Activated T-cell treated with anti-CD3 and anti-CD28 coated beads, Interleukin-2, amount 50 U/mL, for 72 hours (primary cell): ENCODE measurements around the gene DNMT3A. TPM values are rescaled to one million over a fixed set of nuclear protein-coding genes. Genes with fewer than 3 reads are reported as not detected.

ENCODE experiments used
- ATAC-seq, 2 donors: fragments of 150-1000 bp; cut with Tn5 transposase; replicated peaks in 1 of 2; 2 replicates each; pipeline ENCODE4 v1.10.0; 2021; ENCODE audit warnings: moderate library complexity in 2 of 2, mild to moderate bottlenecking in 1 of 2
- DNase-seq, 2 donors: peaks; one replicate each; pipeline ENCODE4 v3.0.0; 2021 to 2022; ENCODE audit warnings: mixed read lengths in 1 of 2
- H3K27ac Mint-ChIP-seq: one replicate; pipeline ENCODE4 v1.8.0; 2022; ENCODE audit warnings: mild to moderate bottlenecking, moderate library complexity, mixed read lengths
- H3K27me3 Mint-ChIP-seq: one replicate; pipeline ENCODE4 v1.8.0; 2022; ENCODE audit warnings: low read depth, mixed read lengths
- H3K36me3 Mint-ChIP-seq, 2 donors: one replicate each; pipeline ENCODE4 v1.8.0; 2022; ENCODE audit warnings: mixed read lengths in 2 of 2, mild to moderate bottlenecking in 1 of 2; ENCODE audit not compliant: insufficient read depth in 2 of 2
- H3K4me1 Mint-ChIP-seq: one replicate; pipeline ENCODE4 v1.8.0; 2022; ENCODE audit warnings: low read depth, mixed read lengths
- H3K4me3 Mint-ChIP-seq, 2 donors: one replicate each; pipeline ENCODE4 v1.8.0; 2022; ENCODE audit warnings: mild to moderate bottlenecking in 2 of 2, mixed read lengths in 2 of 2, moderate library complexity in 2 of 2
- H3K9me3 Mint-ChIP-seq, 2 donors: one replicate each; pipeline ENCODE4 v1.8.0; 2022; ENCODE audit warnings: mixed read lengths in 2 of 2
- total RNA-seq, 2 donors: library from RNA; stranded (reverse); gene quantifications; one replicate each; pipeline ENCODE4 v1.2.3, GENCODE V29; 2022

DNMT3A gene
- 100 to 1,000 TPM in 1 of 2 donors, 10 to 100 TPM in 1; 90.2 to 108 TPM for total RNA-seq

GRCh38 chr2:25341753-25342371, at the start of gene DNMT3A:
Gene DNMT3A (minus strand): TSS chr2:25341925. CDS start chr2:25313984, 27,941 bp downstream.
- peak; percentile 48 for DNase-seq
- H3K4me3 Mint-ChIP-seq: peak within 1 kb of the TSS; percentile 89 to 91
- H3K27me3 Mint-ChIP-seq: no peaks in the 10 kb centered on the region
- H3K9me3 Mint-ChIP-seq: no peaks in the 10 kb centered on the region
- peaks cover 38% of the 10 kb centered on the region for H3K4me1 Mint-ChIP-seq
- peak; percentile 40 to 41 for ATAC-seq
- H3K27ac Mint-ChIP-seq: peak within 1 kb of the TSS; percentile 83
- peaks cover 0 to 2% of the 10 kb centered on the region in 2 donors for H3K36me3 Mint-ChIP-seq

- Mint-ChIP-seq H3K4me1 (peaks cover 25% of the 10 kb centered on the region), H3K36me3 (peaks cover 4 to 10% of the 10 kb centered on the region in 2 donors), H3K4me3 (no peak overlapping the region), H3K9me3 (peaks cover 0 to 3% of the 10 kb centered on the region in 2 donors), H3K27ac (no peak overlapping the region), H3K27me3 (no peaks in the 10 kb centered on the region)
- ATAC-seq: no peak
- DNase-seq: no peak
Observed at GRCh38 chr2:25389161-25389560, 47.4 kb upstream of the DNMT3A start.

DNA sequence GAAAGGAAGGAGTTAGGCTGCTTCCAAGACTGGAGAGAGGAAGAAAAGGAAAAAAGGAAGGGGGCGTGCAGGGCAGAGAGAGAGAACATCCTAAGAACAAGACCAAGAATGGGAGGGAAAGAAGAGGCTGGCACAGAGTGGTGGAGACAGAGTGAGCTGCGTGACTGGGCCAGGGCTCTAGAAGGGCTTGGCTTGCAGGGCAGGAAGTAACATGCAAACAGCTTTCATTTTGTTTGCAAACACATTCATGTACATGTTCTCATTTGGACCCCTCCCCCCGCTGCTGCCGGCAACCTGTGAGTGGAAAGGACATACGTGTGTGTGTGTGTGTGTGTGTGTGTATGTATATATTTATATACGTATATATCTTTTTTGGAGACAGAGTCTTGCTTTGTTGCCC, 46.8 kb upstream of the DNMT3A start:
- peak in 1 of 2 donors; percentile 34 for ATAC-seq
- no peak overlapping the region for H3K27ac Mint-ChIP-seq
- no peak for DNase-seq

DNA sequence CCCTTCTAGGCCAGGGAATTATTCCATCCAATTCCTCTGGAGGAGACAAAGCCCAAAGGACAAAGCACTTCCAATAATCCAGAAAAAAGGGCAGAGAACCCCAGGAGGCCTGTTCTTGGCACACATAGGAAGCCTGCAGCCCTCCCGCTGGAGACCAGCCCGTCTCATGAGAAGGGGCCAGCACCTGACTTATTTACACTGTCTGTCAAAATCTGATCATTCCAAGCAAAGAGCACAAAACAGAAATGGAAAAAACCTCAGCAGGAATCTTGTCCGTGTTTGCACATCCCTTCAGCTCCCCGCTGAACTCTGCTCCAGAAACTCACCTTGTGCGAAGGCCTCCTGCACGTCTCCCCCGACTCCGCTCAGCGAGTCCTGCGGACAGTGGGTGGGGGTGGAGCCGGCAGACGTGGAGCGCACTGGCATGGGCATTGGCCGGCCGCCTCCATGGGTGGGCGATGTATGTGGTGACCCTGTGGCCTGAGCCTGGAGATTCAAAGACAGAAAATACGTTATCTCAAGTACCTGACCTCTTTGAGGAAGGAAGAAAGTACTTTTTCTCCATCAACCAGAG, 46.2 kb upstream of the DNMT3A start:
- ATAC-seq (no peak), DNase-seq (no peak)
- peaks cover 4 to 10% of the 10 kb centered on the region in 2 donors for H3K36me3 Mint-ChIP-seq
- peaks cover 25% of the 10 kb centered on the region for H3K4me1 Mint-ChIP-seq
- no peaks in the 10 kb centered on the region for H3K27me3 Mint-ChIP-seq
- H3K4me3 Mint-ChIP-seq: peak overlapping the region in 1 of 2 donors; percentile 8
- H3K9me3 Mint-ChIP-seq: peaks cover 0 to 3% of the 10 kb centered on the region in 2 donors
- no peak overlapping the region for H3K27ac Mint-ChIP-seq

More for the DNA sequence above, 46.8 kb upstream of the DNMT3A start:
- Mint-ChIP-seq H3K36me3 (peaks cover 4 to 10% of the 10 kb centered on the region in 2 donors), H3K4me3 (peak overlapping the region in 1 of 2 donors; percentile 8), H3K4me1 (peaks cover 25% of the 10 kb centered on the region), H3K9me3 (peaks cover 0 to 3% of the 10 kb centered on the region in 2 donors), H3K27me3 (no peaks in the 10 kb centered on the region)

- Mint-ChIP-seq H3K4me3 (no peak overlapping the region), H3K27me3 (no peaks in the 10 kb centered on the region), H3K27ac (no peak overlapping the region), H3K36me3 (peaks cover 4 to 10% of the 10 kb centered on the region in 2 donors), H3K4me1 (peaks cover 25% of the 10 kb centered on the region), H3K9me3 (peaks cover 0 to 3% of the 10 kb centered on the region in 2 donors)
- no peak for DNase-seq
- ATAC-seq: no peak
Observed at GRCh38 chr2:25386971-25387875, 45.5 kb upstream of the DNMT3A start.

- Mint-ChIP-seq H3K27ac (no peak overlapping the region), H3K36me3 (peaks cover 2 to 5% of the 10 kb centered on the region in 2 donors), H3K27me3 (no peaks in the 10 kb centered on the region), H3K4me1 (peaks cover 17% of the 10 kb centered on the region), H3K4me3 (no peak overlapping the region), H3K9me3 (no peaks in the 10 kb centered on the region)
- DNase-seq (no peak), ATAC-seq (no peak)
Observed at GRCh38 chr2:25385910-25386309, 44.2 kb upstream of the DNMT3A start.

GRCh38 chr2:25383806-25384205, 42.1 kb upstream of the DNMT3A start:
- no peak for DNase-seq
- peaks cover 29% of the 10 kb centered on the region for H3K4me1 Mint-ChIP-seq
- peaks cover 2 to 4% of the 10 kb centered on the region in 2 donors for H3K36me3 Mint-ChIP-seq
- H3K9me3 Mint-ChIP-seq: no peaks in the 10 kb centered on the region
- H3K27ac Mint-ChIP-seq: no peak overlapping the region
- ATAC-seq: no peak
- no peaks in the 10 kb centered on the region for H3K27me3 Mint-ChIP-seq
- H3K4me3 Mint-ChIP-seq: no peak overlapping the region

DNA sequence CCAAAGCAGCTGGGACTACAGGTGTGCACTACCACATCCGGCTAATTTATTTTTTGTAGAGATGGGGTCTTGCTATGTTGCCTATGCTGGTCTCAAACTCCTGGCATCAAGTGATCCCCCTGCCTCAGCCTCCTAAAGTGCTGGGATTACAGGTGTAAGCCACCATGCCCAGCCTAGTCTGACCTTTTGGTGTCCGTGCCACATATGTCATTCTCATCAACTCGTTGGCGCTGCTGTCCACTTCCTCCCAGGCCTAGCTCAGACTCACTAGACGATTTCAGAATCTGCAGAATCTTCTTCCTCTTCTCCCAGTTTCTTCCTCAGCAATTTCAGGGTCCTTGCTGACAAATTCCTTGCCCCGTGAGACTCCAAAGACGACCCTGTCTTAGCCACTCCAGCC, 39.8 kb upstream of the DNMT3A start:
- H3K4me1 Mint-ChIP-seq: peaks cover 36% of the 10 kb centered on the region
- ATAC-seq: no peak
- H3K9me3 Mint-ChIP-seq: no peaks in the 10 kb centered on the region
- DNase-seq: no peak
- no peaks in the 10 kb centered on the region for H3K27me3 Mint-ChIP-seq
- peaks cover 1 to 3% of the 10 kb centered on the region in 2 donors for H3K36me3 Mint-ChIP-seq
- H3K27ac Mint-ChIP-seq: no peak overlapping the region
- no peak overlapping the region for H3K4me3 Mint-ChIP-seq

DNA sequence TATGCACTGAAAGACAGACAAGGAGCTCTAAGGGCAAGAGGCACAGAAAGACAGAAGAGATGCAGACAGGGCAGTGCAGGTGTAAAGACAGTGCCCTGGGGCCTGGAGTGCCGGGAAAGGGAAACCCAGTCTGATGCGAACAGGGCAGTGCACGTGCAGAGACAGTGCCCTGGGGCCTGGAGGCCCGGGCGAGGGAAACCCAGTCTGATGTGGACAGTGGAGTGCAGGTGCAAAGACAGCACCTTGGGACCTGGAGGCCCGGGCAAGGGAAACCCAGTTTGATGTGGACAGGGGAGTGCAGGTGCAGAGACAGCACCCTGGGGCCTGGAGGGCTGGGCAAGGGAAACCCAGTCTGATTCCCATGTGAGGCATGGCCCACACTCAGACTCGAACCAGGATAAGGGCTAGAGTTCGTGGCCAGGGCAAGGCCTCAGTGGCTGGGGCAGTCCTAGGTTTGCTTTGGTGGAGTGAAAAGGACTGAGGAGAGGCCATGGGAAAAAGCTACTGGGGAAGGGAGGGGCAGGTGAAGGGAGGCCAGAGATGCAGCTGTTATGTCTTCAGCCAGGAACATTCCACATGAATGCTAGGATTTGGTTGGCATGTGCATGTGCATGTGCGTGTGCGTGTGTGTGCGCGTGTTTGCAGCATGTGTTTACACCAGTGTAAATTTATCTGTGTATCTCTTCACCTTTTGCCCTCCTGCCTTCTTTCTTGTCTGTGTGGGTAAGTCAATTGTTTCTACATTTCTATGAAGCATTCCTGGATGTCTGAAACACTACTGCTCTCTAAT, 39.1 kb upstream of the DNMT3A start:
- no peak overlapping the region for H3K4me3 Mint-ChIP-seq
- peaks cover 0 to 2% of the 10 kb centered on the region in 2 donors for H3K36me3 Mint-ChIP-seq
- ATAC-seq: no peak
- H3K27ac Mint-ChIP-seq: no peak overlapping the region
- no peak for DNase-seq
- no peaks in the 10 kb centered on the region for H3K9me3 Mint-ChIP-seq
- H3K27me3 Mint-ChIP-seq: no peaks in the 10 kb centered on the region
- H3K4me1 Mint-ChIP-seq: peaks cover 42% of the 10 kb centered on the region

GRCh38 chr2:25380023-25380422, 38.3 kb upstream of the DNMT3A start:
- no peak for ATAC-seq
- Mint-ChIP-seq H3K4me3 (no peak overlapping the region), H3K9me3 (no peaks in the 10 kb centered on the region), H3K27me3 (no peaks in the 10 kb centered on the region), H3K36me3 (peaks cover 0 to 2% of the 10 kb centered on the region in 2 donors), H3K4me1 (peaks cover 42% of the 10 kb centered on the region), H3K27ac (no peak overlapping the region)
- no peak for DNase-seq

DNA sequence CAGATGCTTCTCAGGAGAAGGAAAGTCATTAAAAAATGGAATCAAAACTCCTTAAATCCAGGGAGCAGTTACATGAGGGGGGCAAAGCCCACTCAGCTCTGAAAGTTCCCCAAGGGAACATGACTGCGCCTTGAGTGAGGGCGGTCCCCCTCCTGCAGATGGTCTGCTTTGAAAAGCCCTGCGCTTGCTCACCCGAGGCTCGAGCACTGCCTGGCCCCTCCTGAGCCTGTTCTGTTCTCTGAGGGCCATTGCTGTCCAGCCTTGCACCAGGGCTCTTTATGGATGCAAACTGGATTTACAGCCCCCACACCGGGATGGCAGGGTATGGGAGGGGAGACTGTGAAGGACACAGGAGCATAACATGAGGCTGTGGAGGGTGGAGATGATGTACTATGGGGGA, 37.8 kb upstream of the DNMT3A start:
- no peaks in the 10 kb centered on the region for H3K9me3 Mint-ChIP-seq
- ATAC-seq (no peak), DNase-seq (no peak)
- peaks cover 0 to 2% of the 10 kb centered on the region in 2 donors for H3K36me3 Mint-ChIP-seq
- no peaks in the 10 kb centered on the region for H3K27me3 Mint-ChIP-seq
- H3K27ac Mint-ChIP-seq: no peak overlapping the region
- H3K4me3 Mint-ChIP-seq: no peak overlapping the region
- peaks cover 42% of the 10 kb centered on the region for H3K4me1 Mint-ChIP-seq

GRCh38 chr2:25378731-25379490, 37.2 kb upstream of the DNMT3A start:
- Mint-ChIP-seq H3K27me3 (no peaks in the 10 kb centered on the region), H3K4me1 (peaks cover 42% of the 10 kb centered on the region), H3K9me3 (no peaks in the 10 kb centered on the region), H3K4me3 (peak overlapping the region in 1 of 2 donors; percentile 54), H3K36me3 (peaks cover 0 to 2% of the 10 kb centered on the region in 2 donors), H3K27ac (no peak overlapping the region)
- no peak for DNase-seq
- no peak for ATAC-seq
